COR-L47 (cell line): ENCODE measurements around the gene JADE2.
A peak's percentile ranks its signal among the peaks of the same experiment; 100 is the strongest.

ENCODE experiments used
- DNase-seq: peaks from one replicate; lab custom pipeline; 2025; lab: John Stamatoyannopoulos, UW

The JADE2 gene

GRCh38 chr5:134570365-134570758, 44.9 kb downstream of the JADE2 start:
- no peak for DNase-seq

GRCh38 chr5:134570886-134571285, 45.4 kb downstream of the JADE2 start:
- no peak for DNase-seq

- no peak for DNase-seq
These were observed 46.4 kb downstream of the JADE2 start for GRCh38 chr5:134571693-134572405.

- no peak for DNase-seq
These were observed 47.3 kb downstream of the JADE2 start for GRCh38 chr5:134572811-134573210.

- no peak for DNase-seq
These were observed 49.1 kb downstream of the JADE2 start for GRCh38 chr5:134574521-134574920.

GRCh38 chr5:134575316-134575715, 49.8 kb downstream of the JADE2 start:
- no peak for DNase-seq

GRCh38 chr5:134576386-134577021, 51.0 kb downstream of the JADE2 start:
- DNase-seq, result no peak

GRCh38 chr5:134577022-134577795, 51.7 kb downstream of the JADE2 start:
- DNase-seq, result no peak

- peak; percentile 77 for DNase-seq
These were observed 52.5 kb downstream of the JADE2 start for GRCh38 chr5:134577796-134578577.

GRCh38 chr5:134578578-134579283, 53.3 kb downstream of the JADE2 start:
- no peak for DNase-seq

- DNase-seq, result no peak
These were observed 53.9 kb downstream of the JADE2 start for GRCh38 chr5:134579284-134579771.

GRCh38 chr5:134580001-134580460, 54.6 kb downstream of the JADE2 start:
- no peak for DNase-seq

- DNase-seq, result no peak
These were observed 55.9 kb downstream of the JADE2 start for GRCh38 chr5:134581241-134581981.

- DNase-seq, result no peak
These were observed 56.8 kb downstream of the JADE2 start for GRCh38 chr5:134582281-134582680.

- no peak for DNase-seq
These were observed 57.5 kb downstream of the JADE2 start for GRCh38 chr5:134582941-134583340.

- DNase-seq, result no peak
These were observed 58.3 kb downstream of the JADE2 start for GRCh38 chr5:134583766-134584165.

GRCh38 chr5:134584662-134585061, 59.2 kb downstream of the JADE2 start:
- no peak for DNase-seq

- DNase-seq, result no peak
These were observed 60.5 kb downstream of the JADE2 start for GRCh38 chr5:134585966-134586365.

GRCh38 chr5:134586866-134587524, 61.5 kb downstream of the JADE2 start:
- DNase-seq, result peak; percentile 61
